Astrocyte (in vitro differentiated cells and primary cell): ENCODE data around the gene LGMN. TPM values are rescaled to one million over a fixed set of nuclear protein-coding genes. Genes with fewer than 3 reads are reported as not detected.
A peak's percentile ranks its signal among the peaks of the same experiment; 100 is the strongest.

Experiments
- DNase-seq: peaks from one replicate; pipeline ENCODE4 v3.0.0-alpha.2; 2010; ENCODE audit warnings: low read depth
- FAIRE-seq: peaks from 2 replicates; lab custom pipeline; 2011; peaks lifted over from hg19 to GRCh38; lab: Jason Lieb, UNC
- H2AFZ ChIP-seq: 2 replicates; pipeline ENCODE4 v1.6.0; 2012; ENCODE audit warnings: low read depth, low read length, inconsistent platforms
- H3K27ac ChIP-seq: 2 replicates; pipeline ENCODE4 v1.5.1; 2011; ENCODE audit warnings: low read depth, low read length, inconsistent platforms
- H3K27me3 ChIP-seq: 2 replicates; pipeline ENCODE4 v1.6.0; 2011; ENCODE audit warnings: low read length, inconsistent platforms; ENCODE audit not compliant: insufficient read depth
- H3K36me3 ChIP-seq: 2 replicates; pipeline ENCODE4 v1.5.1; 2011; ENCODE audit warnings: low read length, inconsistent platforms; ENCODE audit not compliant: insufficient read depth
- H3K4me1 ChIP-seq: 2 replicates; pipeline ENCODE4 v1.5.1; 2011; ENCODE audit warnings: low read length, inconsistent platforms; ENCODE audit not compliant: insufficient read depth
- H3K4me2 ChIP-seq: 2 replicates; pipeline ENCODE4 v1.6.0; 2012; ENCODE audit warnings: low read length, inconsistent platforms
- H3K4me3 ChIP-seq: 2 replicates; pipeline ENCODE4 v1.5.1; 2011; ENCODE audit warnings: low read depth, mild to moderate bottlenecking, low read length, inconsistent platforms; ENCODE audit not compliant: insufficient read depth
- H3K79me2 ChIP-seq: 2 replicates; pipeline ENCODE4 v1.6.0; 2012; ENCODE audit warnings: mild to moderate bottlenecking, low read length, inconsistent platforms; ENCODE audit not compliant: insufficient read depth
- H3K9ac ChIP-seq: 2 replicates; pipeline ENCODE4 v1.6.0; 2012; ENCODE audit warnings: mild to moderate bottlenecking, low read length, inconsistent platforms
- H3K9me3 ChIP-seq: 2 replicates; pipeline ENCODE4 v1.5.1; 2012; ENCODE audit warnings: low read depth, mild to moderate bottlenecking, low read length, inconsistent platforms; ENCODE audit not compliant: insufficient read depth
- H4K20me1 ChIP-seq: 2 replicates; pipeline ENCODE4 v1.6.0; 2012; ENCODE audit warnings: low read length, inconsistent platforms; ENCODE audit not compliant: insufficient read depth
- H3K27ac Mint-ChIP-seq: one replicate; pipeline ENCODE4 v1.8.0; 2021; ENCODE audit warnings: mild to moderate bottlenecking, mixed read lengths; ENCODE audit not compliant: unreplicated experiment
- H3K27me3 Mint-ChIP-seq: one replicate; pipeline ENCODE4 v1.8.0; 2021; ENCODE audit warnings: low read depth, mixed read lengths; ENCODE audit not compliant: unreplicated experiment
- H3K36me3 Mint-ChIP-seq: one replicate; pipeline ENCODE4 v1.8.0; 2021; ENCODE audit warnings: low read depth, mixed read lengths; ENCODE audit not compliant: unreplicated experiment
- H3K4me1 Mint-ChIP-seq: one replicate; pipeline ENCODE4 v1.8.0; 2021; ENCODE audit warnings: low read depth, mixed read lengths; ENCODE audit not compliant: unreplicated experiment
- H3K4me3 Mint-ChIP-seq: one replicate; pipeline ENCODE4 v1.8.0; 2021; ENCODE audit warnings: mild to moderate bottlenecking, moderate library complexity, mixed read lengths; ENCODE audit not compliant: unreplicated experiment
- H3K9me3 Mint-ChIP-seq: one replicate; pipeline ENCODE4 v1.8.0; 2021; ENCODE audit warnings: mild to moderate bottlenecking, mixed read lengths; ENCODE audit not compliant: unreplicated experiment
- EZH2 ChIP-seq: IDR thresholded peaks from 2 replicates; pipeline ENCODE4 v1.6.1; 2012; ENCODE audit warnings: mild to moderate bottlenecking, low read length, inconsistent platforms; ENCODE audit not compliant: insufficient read depth
- total RNA-seq: library from RNA; stranded (reverse); gene quantifications from 2 replicates; pipeline ENCODE4 v1.2.1, GENCODE V29; 2021
- TF ChIP-seq, protein P1 (sequence below): IDR thresholded peaks from 2 replicates; pipeline ENCODE4 v1.5.1; 2011; ENCODE audit warnings: low read depth, mild to moderate bottlenecking, inconsistent platforms, low read length, moderate library complexity; ENCODE audit not compliant: insufficient read depth

The LGMN gene
- total RNA-seq, 1 donor from 2014 or later, result 232 TPM

DNA sequence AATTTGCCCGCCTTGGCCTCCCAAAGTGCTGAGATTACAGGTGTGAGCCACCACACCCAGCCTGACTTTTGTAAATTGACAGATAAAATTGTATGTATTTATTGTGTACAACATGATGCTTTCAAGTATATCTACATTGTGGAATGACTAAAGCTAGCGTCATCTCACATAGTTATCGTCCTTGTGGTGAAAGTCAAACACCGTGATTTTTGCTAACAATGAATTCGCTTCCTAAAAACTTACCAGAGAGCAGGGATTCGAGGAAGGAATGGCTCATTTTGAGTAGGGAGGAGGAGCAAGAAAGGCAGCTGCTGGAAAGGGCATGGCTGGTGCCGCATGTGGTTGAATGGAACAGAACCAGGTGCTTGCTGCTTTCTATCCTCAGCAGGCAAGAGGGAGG, 85.4 kb downstream of the LGMN start:
- no peak overlapping the region for H3K4me3 Mint-ChIP-seq
- peaks cover 38% of the 10 kb centered on the region for H3K36me3 Mint-ChIP-seq
- H3K36me3 ChIP-seq, result peaks cover 3% of the 10 kb centered on the region
- H3K4me1 ChIP-seq, result peaks cover 9% of the 10 kb centered on the region
- DNase-seq (peak; percentile 77), FAIRE-seq (no peak)
- H3K4me2 ChIP-seq, result no peak overlapping the region
- peaks cover 5% of the 10 kb centered on the region for H4K20me1 ChIP-seq
- H3K27ac Mint-ChIP-seq, result no peak overlapping the region
- no peaks in the 10 kb centered on the region for H3K79me2 ChIP-seq
- H3K9me3 ChIP-seq, result no peaks in the 10 kb centered on the region
- H3K4me1 Mint-ChIP-seq, result no peaks in the 10 kb centered on the region
- H2AFZ ChIP-seq, result no peak overlapping the region
- no peak overlapping the region for H3K27ac ChIP-seq
- H3K9me3 Mint-ChIP-seq, result peaks cover 2% of the 10 kb centered on the region
- H3K4me3 ChIP-seq, result no peak overlapping the region
- H3K9ac ChIP-seq, result no peak overlapping the region
- H3K27me3 Mint-ChIP-seq, result no peaks in the 10 kb centered on the region
- TF ChIP-seq, protein P1, sequence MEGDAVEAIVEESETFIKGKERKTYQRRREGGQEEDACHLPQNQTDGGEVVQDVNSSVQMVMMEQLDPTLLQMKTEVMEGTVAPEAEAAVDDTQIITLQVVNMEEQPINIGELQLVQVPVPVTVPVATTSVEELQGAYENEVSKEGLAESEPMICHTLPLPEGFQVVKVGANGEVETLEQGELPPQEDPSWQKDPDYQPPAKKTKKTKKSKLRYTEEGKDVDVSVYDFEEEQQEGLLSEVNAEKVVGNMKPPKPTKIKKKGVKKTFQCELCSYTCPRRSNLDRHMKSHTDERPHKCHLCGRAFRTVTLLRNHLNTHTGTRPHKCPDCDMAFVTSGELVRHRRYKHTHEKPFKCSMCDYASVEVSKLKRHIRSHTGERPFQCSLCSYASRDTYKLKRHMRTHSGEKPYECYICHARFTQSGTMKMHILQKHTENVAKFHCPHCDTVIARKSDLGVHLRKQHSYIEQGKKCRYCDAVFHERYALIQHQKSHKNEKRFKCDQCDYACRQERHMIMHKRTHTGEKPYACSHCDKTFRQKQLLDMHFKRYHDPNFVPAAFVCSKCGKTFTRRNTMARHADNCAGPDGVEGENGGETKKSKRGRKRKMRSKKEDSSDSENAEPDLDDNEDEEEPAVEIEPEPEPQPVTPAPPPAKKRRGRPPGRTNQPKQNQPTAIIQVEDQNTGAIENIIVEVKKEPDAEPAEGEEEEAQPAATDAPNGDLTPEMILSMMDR, result no peak
- no peak for TF ChIP-seq EZH2
- H3K27me3 ChIP-seq, result no peaks in the 10 kb centered on the region

DNA sequence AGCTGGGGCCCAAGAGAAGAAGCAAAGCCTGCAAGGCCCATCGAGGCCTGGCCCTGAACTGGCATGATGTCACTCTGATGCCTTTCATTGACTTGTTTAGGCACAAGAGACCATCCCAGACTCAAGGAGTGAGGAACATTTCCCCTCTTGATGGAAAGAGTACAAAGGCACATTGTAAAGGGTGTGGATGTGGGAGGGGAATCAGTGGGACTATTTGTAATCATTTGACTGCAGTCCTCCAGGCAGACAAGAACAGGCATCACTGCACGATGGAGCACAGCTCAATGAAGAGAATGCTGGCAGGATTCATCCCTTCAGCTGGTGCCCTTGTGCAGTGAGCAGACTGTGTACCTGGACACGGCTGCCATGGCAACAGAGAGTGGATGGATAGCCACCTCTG, 87.9 kb downstream of the LGMN start:
- DNase-seq (no peak), FAIRE-seq (no peak)
- TF ChIP-seq, protein P1, result no peak
- no peak for TF ChIP-seq EZH2
- Histone ChIP-seq H2AFZ (no peak overlapping the region), H3K79me2 (no peaks in the 10 kb centered on the region), H4K20me1 (peaks cover 10% of the 10 kb centered on the region), H3K4me1 (peaks cover 9% of the 10 kb centered on the region), H3K9ac (no peak overlapping the region), H3K4me2 (no peak overlapping the region), H3K27ac (no peak overlapping the region), H3K4me3 (no peak overlapping the region), H3K9me3 (no peaks in the 10 kb centered on the region), H3K27me3 (no peaks in the 10 kb centered on the region), H3K36me3 (peaks cover 3% of the 10 kb centered on the region)
- H3K4me1 Mint-ChIP-seq, result peaks cover 1% of the 10 kb centered on the region
- peaks cover 5% of the 10 kb centered on the region for H3K9me3 Mint-ChIP-seq
- no peak overlapping the region for H3K27ac Mint-ChIP-seq
- peaks cover 41% of the 10 kb centered on the region for H3K36me3 Mint-ChIP-seq
- H3K27me3 Mint-ChIP-seq, result peaks cover 1% of the 10 kb centered on the region
- no peak overlapping the region for H3K4me3 Mint-ChIP-seq

DNA sequence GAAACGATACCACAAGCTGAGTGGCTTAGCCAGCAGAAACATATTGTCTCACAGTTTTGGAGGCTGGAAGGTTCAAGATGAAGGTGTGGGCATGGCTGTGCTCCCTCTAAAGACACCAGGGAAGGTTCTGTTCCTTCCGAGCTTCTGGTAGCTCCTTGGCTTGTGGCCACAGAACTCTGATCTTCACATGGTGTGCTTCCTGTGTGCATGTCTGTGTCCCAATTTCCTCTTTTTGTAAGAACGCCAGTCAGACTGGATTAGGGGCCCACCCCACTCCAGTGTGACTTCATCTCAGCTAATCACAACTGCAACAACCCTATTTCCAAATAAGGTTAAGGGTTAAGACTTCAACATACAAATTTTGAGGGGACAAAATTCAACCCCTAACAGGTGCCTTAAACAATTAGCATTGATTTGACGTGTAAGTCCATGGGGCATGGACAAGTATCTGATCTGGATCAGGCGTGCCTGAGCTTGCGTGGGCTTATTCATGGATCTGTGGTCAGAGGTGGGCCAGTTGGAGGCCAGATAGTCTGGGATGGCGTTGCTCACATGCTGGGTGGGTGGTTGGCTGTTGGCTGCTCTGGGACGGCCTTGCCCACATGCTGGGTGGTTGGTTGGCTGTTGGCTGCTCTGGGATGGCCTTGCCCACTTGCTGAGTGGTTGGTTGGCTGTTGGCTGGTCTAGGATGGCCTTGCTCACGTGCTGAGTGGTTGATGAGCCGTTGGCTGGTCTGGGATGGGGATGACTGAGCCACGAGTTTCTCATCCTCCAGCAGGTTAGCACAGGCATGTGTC, 88.5 kb downstream of the LGMN start:
- Mint-ChIP-seq H3K4me1 (peaks cover 4% of the 10 kb centered on the region), H3K36me3 (peaks cover 43% of the 10 kb centered on the region), H3K27ac (no peak overlapping the region), H3K9me3 (peaks cover 5% of the 10 kb centered on the region), H3K4me3 (no peak overlapping the region), H3K27me3 (peaks cover 2% of the 10 kb centered on the region)
- Histone ChIP-seq H3K9ac (no peak overlapping the region), H4K20me1 (peaks cover 10% of the 10 kb centered on the region), H3K36me3 (peaks cover 3% of the 10 kb centered on the region), H3K9me3 (no peaks in the 10 kb centered on the region), H3K4me1 (peaks cover 9% of the 10 kb centered on the region), H3K4me3 (no peak overlapping the region), H3K4me2 (no peak overlapping the region), H2AFZ (no peak overlapping the region), H3K27me3 (no peaks in the 10 kb centered on the region), H3K27ac (no peak overlapping the region), H3K79me2 (no peaks in the 10 kb centered on the region)
- FAIRE-seq (no peak), DNase-seq (no peak)
- no peak for TF ChIP-seq EZH2
- TF ChIP-seq, protein P1, result no peak
